GM19324 (cell line): ENCODE results near the gene PCTP.

Source experiments
- ATAC-seq: cut with Tn5 transposase; IDR thresholded peaks from one replicate; pipeline ENCODE4 v1.9.1; 2021; ENCODE audit warnings: mild to moderate bottlenecking, moderate library complexity; ENCODE audit not compliant: unreplicated experiment, low FRiP score

Gene PCTP

DNA sequence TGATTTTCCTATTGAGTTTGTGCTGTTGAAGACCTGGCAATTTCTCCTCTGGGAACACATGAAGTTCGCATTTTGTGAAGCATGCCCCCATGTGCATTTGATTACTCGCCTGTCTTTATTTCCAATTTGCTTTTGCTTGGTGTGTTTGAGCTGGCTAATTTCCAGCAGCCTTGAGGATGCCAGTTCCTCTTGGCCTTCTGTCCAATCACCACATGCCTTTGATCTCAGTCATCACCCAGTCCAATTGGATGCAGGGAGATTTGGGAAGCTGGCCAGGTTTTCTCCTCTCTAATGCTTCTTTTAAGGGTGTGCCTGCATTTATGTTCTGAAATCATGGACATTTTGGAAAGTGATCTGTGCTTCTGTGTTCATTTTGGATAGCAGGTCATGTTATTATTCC is 24.4 kb upstream of the PCTP start:
- ATAC-seq = no peak

DNA sequence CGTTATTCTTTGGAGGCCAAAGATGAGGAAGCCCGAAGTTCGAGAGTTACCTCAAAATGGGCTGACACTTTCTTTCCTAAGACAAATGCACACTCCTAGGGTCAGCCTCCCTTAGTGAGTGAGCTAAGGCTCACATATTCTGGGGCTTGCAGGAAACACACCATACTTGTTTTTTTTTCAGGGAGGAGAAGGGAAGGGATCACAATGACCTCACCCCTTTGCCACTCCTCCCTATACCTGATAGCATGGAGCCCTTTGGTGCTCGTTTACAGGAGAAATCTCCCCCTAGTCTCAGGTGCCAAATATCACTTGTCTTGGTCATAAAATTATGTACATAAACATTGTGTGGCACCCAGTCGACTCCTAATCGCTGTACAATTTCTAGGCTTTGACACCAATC is 23.6 kb upstream of the PCTP start:
- ATAC-seq = no peak

DNA sequence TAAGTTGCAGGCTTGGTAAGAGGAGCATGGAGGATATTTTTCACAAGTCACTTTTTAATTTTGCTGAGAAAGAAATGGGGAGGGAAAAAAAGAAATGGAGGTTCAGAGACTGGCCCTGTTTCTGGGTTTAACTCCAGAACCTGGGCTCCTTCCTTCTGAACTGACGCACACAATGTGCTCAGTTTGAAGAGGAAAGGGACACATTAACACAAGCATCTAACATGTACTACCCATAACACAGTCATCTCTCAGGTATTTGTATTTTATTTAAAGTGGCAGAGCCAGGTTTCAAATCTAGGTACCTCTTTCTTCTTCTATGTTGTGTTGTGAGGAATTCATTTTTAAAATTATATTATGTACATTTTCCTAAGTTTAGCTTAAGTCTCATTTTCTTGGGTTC is 22.9 kb upstream of the PCTP start:
- no peak for ATAC-seq

DNA sequence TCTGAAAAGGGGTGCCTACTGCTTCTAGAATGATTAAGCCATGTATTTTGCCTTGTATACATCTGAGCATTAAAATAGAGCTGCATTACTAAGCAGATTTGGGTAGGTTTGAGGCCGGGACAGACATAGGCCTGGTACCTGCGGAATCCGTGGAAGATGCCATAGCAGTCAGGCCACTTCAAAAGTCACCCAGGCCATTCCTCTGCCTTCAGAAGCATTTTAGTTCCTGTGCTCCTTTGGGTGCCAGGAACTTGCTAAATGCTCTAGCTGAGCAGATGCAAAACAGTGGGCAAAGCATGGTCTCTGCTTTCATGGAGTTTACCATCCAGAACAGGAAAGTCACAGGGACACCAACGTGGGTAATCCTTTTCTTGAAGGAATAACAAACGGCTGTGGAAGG is 22.5 kb upstream of the PCTP start:
- ATAC-seq = no peak

DNA sequence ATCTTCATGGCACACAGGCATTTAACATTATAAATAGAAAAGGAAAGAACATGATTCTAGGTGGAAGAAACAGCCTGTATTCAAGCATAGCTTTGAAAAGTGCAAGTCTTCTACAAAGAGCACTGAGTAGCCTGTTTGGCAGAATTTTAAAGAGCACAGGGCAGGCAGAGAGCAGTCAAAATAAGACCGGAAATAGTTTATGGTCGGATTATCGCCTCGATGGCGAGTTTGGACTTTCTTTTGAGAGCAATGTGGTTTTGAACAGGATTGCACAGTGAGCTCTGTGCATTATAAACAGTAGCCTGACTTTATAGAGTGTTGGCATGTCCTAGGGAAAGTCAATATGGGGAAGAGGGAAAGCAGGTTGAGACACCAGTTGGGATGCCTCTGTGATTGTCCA is 22.0 kb upstream of the PCTP start:
- ATAC-seq = no peak

DNA sequence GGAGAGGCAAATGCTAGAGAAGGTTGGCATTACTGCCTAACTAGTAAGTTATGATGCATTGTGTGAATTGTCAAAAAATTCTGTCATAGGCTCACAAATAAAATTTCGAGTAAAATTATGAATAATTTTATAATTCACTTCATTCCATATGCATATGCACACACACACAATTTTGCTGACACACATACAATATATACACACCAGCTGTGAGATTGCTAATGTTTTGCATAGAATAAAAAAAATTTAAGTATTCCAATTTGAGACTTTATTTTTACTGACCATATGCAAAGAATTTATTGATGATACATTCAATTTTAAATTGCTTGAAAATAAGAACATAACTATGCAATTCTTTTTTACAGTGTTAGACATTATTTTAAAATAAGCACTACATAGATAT is 21.4 kb upstream of the PCTP start:
- ATAC-seq = no peak

DNA sequence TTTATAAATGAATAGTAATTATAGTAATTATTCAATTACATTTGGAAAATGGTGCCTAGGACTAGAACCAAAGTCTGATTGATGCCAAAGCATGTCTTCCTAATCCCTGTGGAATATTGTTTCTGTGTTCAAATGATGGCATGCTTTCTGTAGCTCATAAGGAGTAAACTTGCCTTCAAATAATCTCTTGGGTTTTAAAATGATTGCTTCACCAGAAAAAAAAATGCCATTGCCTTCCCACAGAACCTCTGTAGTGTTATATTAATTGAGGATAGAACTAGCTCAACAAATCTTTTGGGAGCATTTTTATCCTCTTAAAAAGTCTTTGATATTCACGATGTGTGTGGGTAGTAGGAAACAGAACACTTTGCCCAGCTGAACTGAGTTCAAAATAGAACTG is 20.5 kb upstream of the PCTP start:
- ATAC-seq = no peak

DNA sequence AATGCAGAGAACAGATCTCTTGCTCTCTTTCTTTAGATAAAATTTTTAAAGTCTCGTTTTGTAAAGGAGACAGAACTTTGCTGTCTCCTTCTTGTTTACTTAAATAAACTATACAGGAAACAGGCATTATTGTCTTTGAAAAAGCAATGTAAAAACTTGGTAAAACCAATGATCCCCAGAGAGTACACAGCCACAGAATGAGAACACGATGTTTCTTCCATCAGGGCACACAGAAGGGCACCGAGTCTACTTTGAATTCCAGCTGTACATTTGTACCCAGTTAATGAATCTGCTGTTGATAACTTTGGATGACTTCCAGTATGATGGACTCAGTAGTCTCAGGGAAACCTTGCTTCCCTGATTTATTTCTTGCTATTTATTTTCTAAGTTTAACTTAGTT is 20.0 kb upstream of the PCTP start:
- no peak for ATAC-seq

DNA sequence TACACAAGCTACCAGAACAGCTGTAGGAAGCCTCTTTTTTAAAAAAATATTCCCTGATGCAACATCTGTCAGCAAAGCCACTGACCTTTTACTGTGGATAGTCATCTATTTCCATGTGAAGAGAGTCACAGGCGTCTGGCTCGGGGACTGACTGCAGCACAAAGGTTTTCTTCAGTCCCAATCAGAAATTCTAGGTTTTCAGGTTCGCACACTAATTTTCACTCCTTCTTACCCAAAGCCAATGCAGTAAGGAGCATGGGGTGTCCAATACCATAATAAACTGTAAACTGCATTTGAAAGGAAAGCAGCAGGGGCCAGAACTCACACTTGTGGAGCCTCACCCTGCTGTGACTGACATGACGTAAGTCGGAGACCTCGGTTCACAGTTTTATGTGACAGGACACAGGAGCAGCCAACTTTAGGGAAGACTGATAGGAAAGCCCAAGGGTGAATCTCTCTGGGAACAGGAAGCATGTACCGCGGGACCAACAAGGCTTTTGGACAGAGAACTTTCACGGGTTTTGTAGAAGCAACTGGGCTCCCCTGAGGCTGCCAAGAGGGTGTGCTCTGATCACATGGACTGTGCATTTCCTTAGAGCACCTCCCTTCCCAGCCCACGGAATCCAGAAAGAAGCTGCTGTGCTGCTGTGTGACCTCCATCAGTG is 19.1 kb upstream of the PCTP start:
- no peak for ATAC-seq

DNA sequence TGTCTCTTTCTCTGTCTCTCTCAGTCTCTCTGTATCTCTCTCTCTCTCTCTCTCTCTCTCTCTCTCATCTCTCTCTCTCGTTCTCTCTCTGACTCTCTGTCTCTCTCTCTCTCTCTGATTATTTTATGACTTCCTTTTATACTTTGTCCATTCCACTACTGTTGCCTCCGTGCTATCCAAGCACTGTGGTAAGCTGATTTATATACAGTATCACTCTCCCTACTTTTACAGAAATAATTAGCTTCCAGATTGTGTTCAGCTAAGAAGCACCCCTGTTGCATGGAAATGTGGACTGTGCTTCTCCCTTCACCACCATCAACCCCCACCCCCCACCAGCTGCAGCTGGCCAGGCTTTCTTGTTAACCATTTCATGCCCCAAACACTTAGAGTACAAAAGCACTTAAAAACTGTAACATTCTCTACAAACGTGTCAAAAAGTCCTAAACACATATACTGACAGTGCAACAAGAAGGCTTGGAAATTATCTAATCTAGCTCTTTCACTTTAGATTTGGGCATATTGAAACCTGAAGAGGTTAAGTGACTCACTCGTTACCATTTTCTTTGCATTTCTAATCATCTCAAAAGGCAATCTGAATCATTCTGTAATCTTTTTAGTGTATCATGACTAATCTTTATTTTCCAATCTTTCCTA is 16.6 kb upstream of the PCTP start:
- ATAC-seq = no peak

DNA sequence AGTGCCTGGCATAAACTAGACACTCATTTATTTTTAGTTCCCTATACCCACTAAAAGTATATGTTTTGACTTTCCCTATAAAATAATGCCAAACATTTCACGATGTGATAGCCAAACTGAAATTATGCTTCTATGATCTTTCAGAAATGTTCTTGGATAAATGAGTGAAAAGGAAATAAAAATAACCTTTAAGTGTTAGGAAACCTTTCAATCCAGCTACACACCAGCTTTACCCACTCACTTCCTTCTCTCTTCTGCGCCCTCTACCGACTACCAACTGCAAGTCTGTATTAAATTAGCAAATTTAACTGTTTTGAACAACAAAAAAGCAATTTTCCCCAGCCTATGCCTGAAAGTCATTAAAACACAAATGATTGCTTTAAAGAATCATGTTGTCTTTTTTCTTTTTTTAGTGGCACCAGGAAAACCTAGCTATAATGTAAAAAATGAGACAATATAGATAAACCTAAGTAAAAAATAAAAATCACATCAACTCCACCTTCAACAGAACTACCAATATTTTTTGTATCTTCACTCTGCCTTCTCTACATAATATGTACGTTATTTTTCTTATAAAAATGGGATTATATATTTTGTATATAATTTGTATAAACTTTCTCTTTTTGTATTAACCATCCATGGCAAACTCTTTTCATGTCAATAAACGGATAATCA is 15.0 kb upstream of the PCTP start:
- ATAC-seq = no peak

DNA sequence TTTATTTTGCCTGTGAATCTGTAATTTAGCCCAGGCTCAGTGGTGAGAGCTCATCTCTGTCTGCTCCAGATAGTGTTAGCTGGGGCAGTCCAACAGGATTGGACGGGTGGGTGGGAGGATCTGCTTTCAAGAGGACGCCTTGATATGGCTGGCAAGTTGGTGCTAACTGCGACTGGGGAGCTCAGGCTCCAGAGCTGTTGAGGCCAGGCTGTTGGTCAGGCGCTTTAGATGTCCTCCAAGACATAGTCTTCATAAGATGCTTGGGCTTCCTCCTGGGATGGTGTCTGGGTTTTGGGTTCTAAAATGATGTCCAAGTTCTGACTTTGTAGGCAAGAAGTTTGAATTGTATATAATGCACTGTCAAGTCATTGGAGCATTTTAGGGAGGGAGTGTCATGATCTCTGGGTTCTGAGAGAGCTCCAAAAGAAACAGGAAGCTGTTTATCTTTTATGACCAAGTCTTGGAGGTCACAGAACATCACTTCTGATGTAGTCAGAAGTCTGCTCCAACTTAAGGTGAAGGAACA is 12.8 kb upstream of the PCTP start:
- no peak for ATAC-seq

DNA sequence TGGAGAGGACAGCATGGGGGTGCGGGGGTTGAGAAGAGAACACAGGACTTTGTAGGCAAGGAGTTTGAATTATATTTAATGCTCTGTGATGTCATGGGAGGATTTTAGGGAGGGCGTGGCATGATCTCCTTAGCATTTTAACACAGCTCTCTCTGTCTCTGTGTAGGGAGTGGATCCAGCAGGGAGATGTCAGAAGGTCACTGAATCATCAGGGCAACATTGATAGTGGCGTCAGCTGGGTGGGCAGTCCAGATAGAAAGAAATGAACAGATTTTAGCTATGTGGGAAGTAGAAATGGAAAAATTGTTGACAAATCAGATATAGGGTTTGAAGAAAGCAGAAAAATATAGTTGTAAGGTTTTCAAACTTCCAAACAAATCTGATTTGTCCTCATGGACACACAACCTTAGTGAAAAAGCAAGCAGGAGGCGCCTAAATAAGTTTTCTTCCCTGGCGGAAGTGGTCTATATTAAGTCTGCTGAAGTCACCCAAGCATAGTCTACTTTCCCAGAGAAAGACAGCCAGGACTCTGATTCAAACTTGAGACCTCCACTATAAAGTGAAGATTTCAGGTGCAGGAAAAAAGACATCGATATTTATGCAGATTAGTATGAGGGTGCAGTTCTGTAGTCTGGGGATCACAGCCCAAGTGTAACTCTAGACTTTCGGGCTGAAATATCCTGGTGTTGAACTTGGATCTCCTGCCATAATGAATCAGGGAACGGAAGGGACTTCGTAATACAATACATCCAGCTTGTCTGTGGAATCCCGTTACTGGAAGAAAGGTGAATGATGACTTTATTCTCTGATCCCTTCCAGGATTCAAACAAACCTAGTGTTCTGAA is 10.1 kb upstream of the PCTP start:
- ATAC-seq = no peak

DNA sequence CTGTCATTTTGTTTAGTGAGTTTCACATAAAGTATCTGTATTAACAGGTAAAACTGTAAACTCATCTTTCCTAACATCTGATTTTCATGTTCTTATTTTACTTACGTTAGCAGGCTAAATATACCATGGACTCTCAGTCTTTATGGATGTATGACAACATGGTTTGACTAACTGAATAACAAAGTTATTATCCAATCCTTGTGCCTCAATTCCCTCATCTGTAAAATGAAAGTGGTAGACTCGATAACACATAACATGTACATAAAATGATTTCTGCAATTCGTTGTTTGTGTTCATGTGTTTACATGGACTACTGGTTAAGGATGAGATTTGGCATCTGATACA is 9.5 kb upstream of the PCTP start:
- ATAC-seq = no peak

DNA sequence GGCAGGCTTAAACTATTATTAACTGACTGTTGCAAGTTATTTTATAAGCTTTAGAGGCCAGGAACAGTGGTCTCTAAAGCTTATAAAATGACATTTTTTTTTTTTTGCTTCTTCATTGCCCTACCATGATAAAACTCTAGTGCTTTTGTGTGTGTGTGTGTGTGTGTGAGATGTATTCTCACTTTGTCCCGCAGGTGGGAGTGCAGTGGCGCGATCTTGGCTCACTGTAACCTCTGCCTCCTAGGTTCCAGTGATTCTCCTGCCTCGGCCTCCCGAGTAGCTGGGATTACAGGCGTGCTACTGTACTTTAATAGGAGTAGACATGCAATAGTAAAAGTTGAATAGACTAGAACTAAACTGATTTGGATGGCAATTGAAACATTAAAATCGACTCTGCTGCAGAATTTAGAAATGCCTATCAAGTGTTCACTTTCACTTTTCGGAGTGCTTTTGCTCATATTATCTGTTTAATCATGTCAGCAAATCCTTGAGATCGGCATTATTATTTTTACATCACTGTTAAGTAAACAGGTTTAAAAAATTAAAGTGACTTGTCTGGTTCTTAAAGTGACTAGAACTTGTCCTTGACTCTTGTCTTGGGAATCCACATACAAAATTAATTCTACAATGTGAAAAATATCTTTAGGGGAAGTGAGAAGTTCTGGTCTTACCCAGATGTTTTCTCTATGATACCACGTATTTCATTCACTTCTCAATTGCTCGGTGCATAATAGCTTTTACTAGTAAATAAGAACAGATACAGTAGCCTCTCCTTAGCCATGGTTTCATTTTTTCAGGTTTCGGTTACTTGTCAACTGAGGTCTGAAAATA is 8.4 kb upstream of the PCTP start:
- ATAC-seq = peak; percentile 75

DNA sequence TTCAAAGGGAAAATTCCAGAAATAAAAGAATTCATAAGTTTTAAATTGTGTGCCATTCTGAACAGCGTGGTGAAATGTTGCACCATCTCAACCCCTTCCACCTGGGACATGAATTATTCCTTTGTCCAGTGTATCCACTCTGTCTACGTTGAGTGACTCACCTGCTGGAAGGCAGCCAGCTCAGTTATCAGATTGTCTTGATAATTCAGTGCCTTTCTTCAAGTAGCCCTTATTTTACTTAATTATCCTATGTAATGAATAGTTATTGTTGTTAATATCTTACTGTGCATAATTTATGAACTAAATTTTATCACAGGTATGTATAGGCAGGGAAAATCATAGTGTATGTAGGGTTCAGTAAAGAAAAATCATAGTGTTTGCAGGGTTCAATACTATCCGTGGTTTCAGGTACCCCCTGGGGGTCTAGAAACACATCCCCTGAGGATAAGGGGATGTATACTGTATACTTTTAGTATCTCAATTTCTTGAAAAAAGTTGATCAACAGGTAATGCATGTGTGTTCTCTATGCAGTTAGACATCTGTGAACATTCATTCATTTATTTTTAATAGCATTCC is 7.7 kb upstream of the PCTP start:
- peak; percentile 32 for ATAC-seq

DNA sequence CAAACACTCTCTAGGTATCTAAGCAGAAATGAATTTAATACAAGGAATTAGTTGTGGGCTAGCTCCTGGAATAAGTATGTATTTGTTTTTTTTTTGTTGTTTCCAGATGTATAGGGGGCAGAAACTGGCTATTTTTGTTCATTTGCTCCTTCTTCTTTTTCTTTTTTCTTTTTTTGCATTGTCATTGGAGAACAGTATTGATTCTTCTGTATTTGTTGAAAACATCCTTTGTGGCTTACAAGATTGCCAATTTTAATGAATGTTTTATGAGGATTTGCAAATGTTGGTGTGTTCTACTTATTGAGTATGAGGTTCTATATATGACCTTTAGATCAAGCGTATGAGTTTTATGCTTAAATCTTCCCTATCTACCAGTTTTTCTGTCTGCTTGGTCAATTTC is 5.6 kb upstream of the PCTP start:
- ATAC-seq = no peak

DNA sequence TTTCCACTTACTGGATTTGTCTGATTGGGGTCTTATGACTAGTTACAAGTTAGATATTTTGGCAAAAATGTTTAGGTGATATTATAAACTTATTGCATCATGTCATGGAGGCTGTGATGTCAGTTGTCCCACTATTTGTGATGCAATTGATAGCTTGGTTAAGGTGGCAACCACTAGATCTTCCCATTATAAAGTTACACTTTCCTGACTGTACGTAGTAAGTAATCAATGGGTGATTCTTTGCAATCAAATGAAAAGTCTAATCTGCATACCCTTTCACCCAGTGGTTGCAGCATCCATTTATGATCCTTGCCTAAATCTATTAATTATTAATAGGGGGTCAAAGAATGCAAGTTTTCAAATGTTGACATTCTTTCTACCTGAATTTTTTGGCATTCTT is 4.4 kb upstream of the PCTP start:
- no peak for ATAC-seq

DNA sequence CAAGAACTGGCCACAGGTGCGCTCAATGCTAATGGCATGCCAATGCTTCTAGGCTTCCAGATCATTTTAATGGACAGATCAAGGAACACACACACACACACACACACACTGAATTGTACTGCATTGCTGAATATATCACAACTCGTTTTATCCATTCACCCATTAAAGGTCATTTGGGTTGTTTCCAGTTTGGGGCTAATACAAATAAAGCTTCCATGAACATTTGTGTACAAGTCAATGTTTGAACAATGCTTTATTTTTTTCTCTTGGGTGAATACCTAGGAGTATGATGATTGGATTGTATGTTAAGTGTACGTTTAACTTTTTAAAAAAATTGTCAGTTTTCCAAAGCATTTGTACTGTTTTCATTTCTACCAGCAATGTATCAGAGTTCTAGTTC is 3.6 kb upstream of the PCTP start:
- ATAC-seq = no peak

DNA sequence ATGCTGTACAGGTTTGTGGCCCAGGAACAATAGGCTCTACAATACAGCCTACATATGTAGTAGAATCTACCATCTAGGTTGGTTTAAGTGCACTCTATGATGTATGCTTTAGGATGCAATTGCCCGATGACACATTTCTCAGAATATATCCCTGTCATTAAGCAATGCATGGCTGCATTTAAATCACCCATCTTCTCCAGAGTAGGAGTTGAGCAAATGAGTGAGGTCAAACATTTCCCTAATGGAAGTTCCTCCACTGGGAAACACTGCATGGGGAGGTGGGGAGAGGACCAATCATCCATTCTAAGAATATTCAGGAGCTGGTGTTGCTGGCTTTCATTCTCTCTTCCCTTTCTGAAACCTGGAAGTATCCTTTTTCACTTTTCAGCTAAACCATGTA is 2.0 kb upstream of the PCTP start:
- no peak for ATAC-seq
